Amniotic stem cell (primary cell): Measurements from ENCODE around the gene LTBP1.
A peak's percentile ranks its signal among the peaks of the same experiment; 100 is the strongest.

Experiments used
- DNase-seq: peaks from one replicate; lab custom pipeline; 2025; lab: John Stamatoyannopoulos, UW

The LTBP1 gene

DNA sequence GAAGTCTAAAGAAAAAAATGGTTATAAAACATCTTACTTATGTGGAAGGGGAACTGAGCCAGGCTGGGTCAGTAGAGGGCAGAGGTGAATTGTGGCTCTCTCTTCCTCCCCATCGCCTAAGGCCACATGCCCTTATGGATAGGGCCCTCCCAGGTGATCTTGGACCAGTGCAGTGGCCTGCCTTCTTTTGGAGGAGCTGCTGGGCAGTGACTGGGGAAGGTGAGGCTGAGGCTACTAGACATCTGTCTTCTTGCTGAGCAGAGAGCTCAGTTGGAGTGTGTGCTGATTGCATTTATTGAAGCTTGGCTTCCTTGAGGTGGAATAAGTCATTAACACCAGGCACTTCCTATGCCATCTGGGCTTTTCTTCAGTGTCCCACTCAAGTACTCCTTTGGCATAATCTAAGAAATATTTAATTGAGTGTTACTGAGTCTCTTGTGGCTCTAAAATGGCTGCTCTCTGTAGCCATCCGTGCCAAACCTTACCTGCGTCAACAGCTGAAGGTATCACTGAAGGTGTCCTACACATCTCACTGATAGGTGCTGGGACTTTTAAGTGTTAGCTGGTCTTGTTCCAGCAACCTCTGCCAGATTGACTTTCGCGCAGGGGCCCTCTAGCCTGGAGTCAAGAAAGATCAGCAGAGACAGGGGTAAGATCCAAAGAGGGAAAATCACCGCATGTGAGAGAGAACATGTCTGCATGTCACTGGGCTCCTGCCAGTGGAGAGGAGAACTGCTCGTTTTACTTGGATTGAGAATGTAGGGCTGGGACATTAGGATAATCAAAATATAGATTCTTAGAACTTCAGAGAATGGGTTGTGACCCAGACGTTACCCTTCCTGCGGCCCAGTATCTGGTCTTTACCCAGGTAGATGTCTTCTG, 256.1 kb downstream of the LTBP1 start:
- no peak for DNase-seq

DNA sequence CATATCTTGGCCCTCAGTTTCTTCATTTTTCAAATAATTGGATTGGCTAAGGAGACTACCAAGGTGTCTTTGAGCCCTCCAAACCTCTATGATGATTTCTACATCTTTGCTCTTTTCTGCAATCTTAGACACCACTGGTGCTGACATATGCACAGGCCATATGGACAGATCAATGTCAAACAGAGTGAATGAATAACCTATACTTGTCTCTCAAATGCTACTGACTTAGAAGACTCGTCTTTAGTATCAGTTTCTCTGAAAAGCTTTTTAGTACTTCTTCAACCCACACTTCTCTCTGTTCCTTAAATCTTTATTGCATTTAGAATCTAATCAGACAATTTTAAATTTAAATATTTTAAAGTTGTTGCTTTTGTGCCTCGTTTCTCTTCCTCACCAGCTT, 258.2 kb downstream of the LTBP1 start:
- DNase-seq: no peak

GRCh38 chr2:33205693-33206434, 259.1 kb downstream of the LTBP1 start:
- DNase-seq: no peak

DNA sequence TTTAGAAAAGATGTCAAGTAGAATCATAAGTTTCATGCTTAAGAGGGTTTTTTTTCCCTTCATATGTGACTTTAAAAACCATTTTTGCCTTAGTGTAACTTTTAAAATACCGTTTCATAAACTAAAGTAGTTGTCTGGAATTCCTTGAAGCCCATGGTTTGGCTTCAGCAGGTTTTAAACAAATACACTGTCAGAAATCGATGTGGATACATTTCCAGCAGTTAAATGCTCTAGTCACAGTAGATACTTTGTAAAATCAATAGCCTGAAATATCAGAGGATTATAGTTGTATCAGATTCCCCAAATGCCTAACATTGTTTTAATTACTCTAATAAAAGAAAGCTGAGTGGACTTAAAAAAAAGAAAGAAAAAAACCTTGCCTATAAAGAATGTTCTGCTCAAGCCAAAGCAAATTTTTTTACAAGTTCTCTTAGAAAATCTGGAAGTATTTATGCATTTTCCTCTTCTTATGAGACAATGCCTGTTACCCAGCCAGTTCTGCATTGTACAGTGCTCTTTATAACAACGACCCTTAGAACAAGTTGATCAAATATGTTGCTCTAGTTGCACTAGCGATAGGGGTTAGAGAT, 260.5 kb downstream of the LTBP1 start:
- no peak for DNase-seq

DNA sequence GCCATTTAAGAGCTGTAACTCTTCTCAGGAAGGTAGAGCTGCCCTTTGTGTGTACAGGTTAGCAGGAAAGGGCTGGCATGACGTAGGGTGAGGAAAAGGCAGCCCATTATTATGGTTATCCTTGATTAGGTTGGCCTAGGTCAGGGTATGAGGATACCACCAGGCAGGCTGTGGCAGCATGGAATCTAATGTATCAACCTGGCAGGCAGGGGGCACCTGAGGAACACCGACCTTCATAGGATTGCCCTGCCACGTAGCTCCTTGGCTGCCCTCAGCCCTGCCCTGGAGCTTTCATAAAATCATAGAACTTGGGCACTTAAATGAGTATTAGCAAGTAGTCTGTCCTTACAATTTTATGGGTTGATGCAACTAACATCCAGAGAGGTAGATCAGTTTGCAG, 261.6 kb downstream of the LTBP1 start:
- DNase-seq: no peak

GRCh38 chr2:33209976-33210375, 263.2 kb downstream of the LTBP1 start:
- no peak for DNase-seq

GRCh38 chr2:33210626-33211025, 263.9 kb downstream of the LTBP1 start:
- DNase-seq: peak; percentile 88

GRCh38 chr2:33212151-33212550, 265.4 kb downstream of the LTBP1 start:
- DNase-seq: peak; percentile 75

DNA sequence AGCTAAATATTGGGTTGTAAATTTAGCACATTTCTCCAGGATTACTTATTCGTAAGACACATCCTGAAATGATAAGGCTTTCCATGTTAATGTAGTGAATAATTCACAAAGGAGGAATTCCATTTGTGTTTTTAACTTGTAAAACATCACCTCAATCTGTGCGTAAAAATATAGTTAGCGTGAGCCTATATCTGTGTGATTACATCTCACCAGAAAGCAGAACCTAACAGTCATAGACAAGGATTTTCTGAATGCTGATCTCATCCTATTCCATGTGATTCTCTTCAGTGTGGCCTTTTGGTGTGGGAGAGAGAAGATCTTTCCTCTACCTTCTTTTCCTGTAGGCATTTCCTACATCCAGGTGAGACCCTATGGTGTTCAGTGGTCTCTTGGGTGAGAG, 266.5 kb downstream of the LTBP1 start:
- no peak for DNase-seq

DNA sequence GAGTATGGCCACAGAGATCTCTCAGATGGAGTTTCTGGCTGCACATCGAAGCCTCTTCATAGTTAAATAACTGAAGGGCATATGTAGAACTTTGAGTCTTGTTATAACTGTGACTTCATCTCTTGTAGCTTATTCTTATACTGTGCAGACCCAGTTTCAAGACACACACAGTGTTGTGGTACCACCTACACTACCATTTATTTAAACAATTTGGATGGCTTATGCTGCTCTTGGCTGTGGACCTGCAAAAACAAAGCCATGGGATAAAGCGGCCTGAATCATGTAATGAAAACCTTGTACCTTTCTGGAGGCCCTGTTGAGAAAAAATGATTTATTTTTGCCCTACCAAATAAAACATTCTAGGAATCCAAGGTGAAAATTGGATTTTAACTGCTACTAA, 266.9 kb downstream of the LTBP1 start:
- DNase-seq: no peak

GRCh38 chr2:33214436-33214835, 267.7 kb downstream of the LTBP1 start:
- no peak for DNase-seq

DNA sequence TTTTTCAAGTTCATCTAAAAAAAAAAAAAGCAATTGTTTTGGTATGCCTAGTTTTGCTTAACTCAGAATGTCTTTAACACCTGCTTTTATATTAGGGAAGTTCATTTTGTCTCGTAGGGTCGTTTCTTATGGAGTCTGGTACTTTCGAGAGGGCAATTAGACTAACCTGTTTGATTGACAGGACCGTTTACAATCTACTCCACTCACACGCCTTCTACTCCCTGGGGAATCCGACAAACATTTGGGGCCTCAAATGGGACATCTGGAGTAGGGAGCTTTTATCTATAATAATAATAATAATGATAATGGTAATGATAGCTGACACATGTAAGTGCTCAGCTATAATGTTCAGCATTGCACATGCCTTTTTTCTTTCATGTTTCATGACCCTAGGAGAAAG, 268.1 kb downstream of the LTBP1 start:
- DNase-seq: no peak

GRCh38 chr2:33215299-33215698, 268.5 kb downstream of the LTBP1 start:
- DNase-seq: peak; percentile 47

DNA sequence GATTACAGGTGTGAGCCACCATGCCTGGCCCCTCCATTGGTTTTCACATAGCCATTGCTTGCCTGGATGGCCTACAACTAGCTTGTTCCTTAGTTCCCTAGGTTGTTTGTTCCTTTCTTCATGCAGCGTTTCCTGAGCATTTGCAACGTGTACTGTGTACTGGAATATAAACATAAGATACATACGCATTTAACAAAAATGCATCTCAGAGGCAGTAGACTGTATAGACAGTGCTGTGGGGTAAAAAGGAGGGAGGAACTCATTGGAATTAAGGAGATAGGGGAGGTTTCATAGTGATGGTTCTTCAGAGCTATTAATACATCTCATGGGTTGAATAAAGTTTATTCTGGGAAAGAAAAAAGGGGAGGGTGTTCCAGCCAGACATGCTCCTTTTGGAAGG, 269.2 kb downstream of the LTBP1 start:
- DNase-seq: no peak

DNA sequence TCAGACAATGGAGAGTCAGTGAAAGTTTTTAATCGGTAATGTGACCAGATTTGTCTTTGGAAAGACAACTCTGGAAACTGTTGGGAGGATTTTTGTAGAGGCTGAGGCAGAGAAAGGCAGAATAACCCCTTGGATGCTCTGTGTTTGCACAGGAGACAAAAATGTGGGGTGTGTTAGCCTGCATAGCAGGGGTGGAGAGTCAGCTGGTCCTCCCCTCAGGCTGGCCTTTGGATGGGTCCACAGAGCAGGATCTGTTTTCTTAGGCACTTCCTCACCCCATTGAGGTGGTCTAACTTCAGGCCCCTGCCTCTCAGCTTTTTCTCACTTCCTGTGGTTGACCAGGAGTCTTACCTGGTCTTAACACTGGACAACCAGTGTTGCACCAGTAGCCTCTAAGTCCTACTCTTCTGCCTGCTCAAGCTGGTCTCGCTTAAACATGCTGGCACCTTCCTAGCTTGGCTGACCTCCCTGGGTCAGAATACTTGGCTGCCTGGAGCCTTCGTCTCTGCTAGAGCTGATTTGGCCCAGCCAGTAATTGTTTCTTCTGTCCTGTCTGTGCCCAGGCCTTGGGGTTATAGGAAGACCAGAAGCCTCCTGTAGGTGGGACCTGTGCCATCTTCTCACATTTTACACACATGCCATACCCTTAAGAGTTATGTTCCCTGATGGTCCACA, 269.9 kb downstream of the LTBP1 start:
- peak; percentile 35 for DNase-seq

DNA sequence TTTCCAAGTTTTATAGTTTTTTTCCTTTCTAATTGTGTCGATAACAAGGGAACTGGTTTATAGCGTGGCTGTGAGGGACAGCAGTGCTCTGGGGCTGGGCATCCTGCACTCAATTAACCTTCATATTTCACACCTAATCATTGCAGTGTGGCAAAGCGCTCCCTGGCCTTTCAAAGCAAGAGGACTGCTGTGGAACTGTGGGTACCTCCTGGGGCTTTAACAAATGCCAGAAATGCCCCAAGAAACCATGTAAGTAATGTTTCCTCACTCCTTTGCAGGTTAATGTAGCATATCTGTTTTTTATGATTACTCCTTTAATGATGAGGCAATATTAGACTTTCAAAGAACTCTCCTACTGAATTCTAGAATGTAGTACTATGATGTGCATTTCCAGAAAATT, 270.7 kb downstream of the LTBP1 start:
- DNase-seq: no peak

DNA sequence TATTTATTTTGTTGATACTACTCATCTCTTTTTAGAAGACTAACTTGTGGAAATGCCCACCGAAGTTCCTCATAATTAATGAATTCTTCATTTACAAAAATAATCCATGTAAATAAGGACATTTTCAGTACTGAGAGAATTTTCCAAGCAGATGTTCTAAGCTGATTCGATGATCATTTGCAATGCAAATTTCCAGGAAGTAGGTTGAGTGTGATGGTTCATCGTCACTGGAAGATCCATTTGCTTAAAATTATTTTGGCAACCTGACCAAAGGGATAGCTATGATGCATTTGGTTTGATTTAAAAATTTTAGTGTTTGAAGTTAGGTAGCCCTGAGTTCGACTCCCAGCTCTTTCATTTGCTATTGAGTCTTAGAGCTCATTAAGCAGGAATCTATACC, 272.4 kb downstream of the LTBP1 start:
- no peak for DNase-seq

DNA sequence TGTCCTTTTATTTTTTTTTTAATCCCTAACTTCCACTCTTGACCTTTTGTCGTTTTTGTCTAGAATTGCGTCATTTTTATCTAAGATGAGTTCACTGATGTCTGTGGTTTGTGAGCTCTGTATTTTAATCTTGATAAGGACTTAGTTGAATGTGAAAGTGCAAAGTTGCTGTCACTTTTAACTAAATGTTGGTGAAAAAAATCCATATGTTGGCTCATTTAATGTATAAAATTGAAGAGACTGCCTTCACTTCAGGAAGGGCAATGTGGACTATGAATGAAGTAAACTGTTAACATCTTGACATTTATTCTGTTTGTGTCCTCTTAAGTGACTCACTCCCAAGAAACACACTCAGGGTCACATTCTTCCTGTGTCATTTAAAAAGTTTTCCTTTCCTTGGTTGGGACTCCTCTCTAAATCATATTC, 273.1 kb downstream of the LTBP1 start:
- DNase-seq: no peak

GRCh38 chr2:33220533-33220932, 273.8 kb downstream of the LTBP1 start:
- no peak for DNase-seq

GRCh38 chr2:33221046-33221784, 274.5 kb downstream of the LTBP1 start:
- DNase-seq: no peak

- DNase-seq: no peak
Observed at GRCh38 chr2:33222309-33222708, 275.6 kb downstream of the LTBP1 start.

DNA sequence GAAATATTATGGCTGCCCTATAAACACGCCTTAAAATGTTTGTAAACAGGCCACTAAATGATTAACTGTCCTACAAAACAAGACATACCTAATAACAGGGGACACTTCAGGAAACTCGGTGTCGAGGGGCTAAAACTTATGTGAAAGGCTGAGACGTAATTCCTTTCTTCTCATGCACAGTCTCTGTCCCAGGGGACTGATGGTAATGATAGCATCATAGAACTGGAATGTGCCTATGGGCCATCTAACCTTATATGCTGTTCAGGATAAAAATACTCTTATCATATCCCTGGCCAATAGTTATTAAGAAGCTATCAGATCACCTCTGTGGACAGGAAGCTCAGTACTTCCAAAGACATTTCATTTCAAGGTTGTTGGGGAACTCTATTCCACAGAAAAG, 277.1 kb downstream of the LTBP1 start:
- DNase-seq: no peak
